Astrocyte of the hippocampus (primary cell): ENCODE measurements around the gene TEAD1.

ENCODE experiments used
- DNase-seq: peaks from one replicate; pipeline ENCODE4 v3.0.0; 2011; ENCODE audit warnings: low read depth, low spot score

Gene TEAD1

GRCh38 chr11:12979928-12980689 is 305.9 kb downstream of the TEAD1 start:
- no peak for DNase-seq

- no peak for DNase-seq
These were observed 307.7 kb downstream of the TEAD1 start for GRCh38 chr11:12981676-12982522.

- no peak for DNase-seq
These were observed 309.1 kb downstream of the TEAD1 start for GRCh38 chr11:12983336-12983735.

- no peak for DNase-seq
These were observed 312.1 kb downstream of the TEAD1 start for GRCh38 chr11:12986194-12986898.

- peak; percentile 61 for DNase-seq
These were observed 315.4 kb downstream of the TEAD1 start for GRCh38 chr11:12989428-12990161.

- no peak for DNase-seq
These were observed 315.9 kb downstream of the TEAD1 start for GRCh38 chr11:12990162-12990480.

GRCh38 chr11:12991426-12991825 is 317.2 kb downstream of the TEAD1 start:
- no peak for DNase-seq

GRCh38 chr11:12993626-12994025 is 319.4 kb downstream of the TEAD1 start:
- DNase-seq, result no peak
